Natural killer cell (primary cell): ENCODE measurements around the gene STARD3. TPM values are rescaled to one million over a fixed set of nuclear protein-coding genes. Genes with fewer than 3 reads are reported as not detected.

Experiments used
- ATAC-seq, 3 donors: fragments of 150-1000 bp in 2 of 3; fragments of 200-7000 bp in 1 of 3; cut with Tn5 transposase; 1 replicate in 1 of 3; 2 replicates in 2 of 3; pipeline ENCODE4 v1.10.0; 2021; ENCODE audit warnings: mild to moderate bottlenecking in 2 of 3, moderate library complexity in 2 of 3
- DNase-seq, 2 donors: peaks; one replicate each; pipeline versions ENCODE4 v3.0.0 to v3.0.0-alpha.2; 2013 to 2021; ENCODE audit warnings: mixed read lengths in 1 of 2
- H3K27ac ChIP-seq: one replicate; pipeline ENCODE4 v1.5.1; 2013; ENCODE audit warnings: mild to moderate bottlenecking, low read length
- H3K27me3 ChIP-seq: one replicate; pipeline ENCODE4 v1.6.1; 2013; ENCODE audit warnings: low read length; ENCODE audit not compliant: control insufficient read depth, insufficient read depth
- H3K36me3 ChIP-seq: one replicate; pipeline ENCODE4 v1.6.1; 2013; ENCODE audit warnings: low read length; ENCODE audit not compliant: control insufficient read depth, insufficient read depth
- H3K4me1 ChIP-seq: one replicate; pipeline ENCODE4 v1.6.1; 2013; ENCODE audit warnings: low read length; ENCODE audit not compliant: control insufficient read depth, insufficient read depth
- H3K4me3 ChIP-seq: one replicate; pipeline ENCODE4 v1.5.1; 2013; ENCODE audit warnings: low read length
- H3K9me3 ChIP-seq: one replicate; pipeline ENCODE4 v1.6.1; 2013; ENCODE audit warnings: low read length; ENCODE audit not compliant: control insufficient read depth, insufficient read depth
- H3K27ac Mint-ChIP-seq, 2 donors: one replicate each; pipeline ENCODE4 v1.8.0; 2022; ENCODE audit warnings: mild to moderate bottlenecking in 2 of 2, mixed read lengths in 2 of 2, moderate library complexity in 1 of 2
- H3K27me3 Mint-ChIP-seq, 2 donors: one replicate each; pipeline ENCODE4 v1.8.0; 2022; ENCODE audit warnings: low read depth in 2 of 2, mixed read lengths in 2 of 2
- H3K36me3 Mint-ChIP-seq: one replicate; pipeline ENCODE4 v1.8.0; 2022; ENCODE audit warnings: mixed read lengths
- H3K4me1 Mint-ChIP-seq, 2 donors: one replicate each; pipeline ENCODE4 v1.8.0; 2022; ENCODE audit warnings: mixed read lengths in 2 of 2
- H3K4me3 Mint-ChIP-seq: one replicate; pipeline ENCODE4 v1.8.0; 2022; ENCODE audit warnings: mild to moderate bottlenecking, moderate library complexity, mixed read lengths
- H3K9me3 Mint-ChIP-seq, 2 donors: one replicate each; pipeline ENCODE4 v1.8.0; 2022; ENCODE audit warnings: mixed read lengths in 2 of 2
- CTCF ChIP-seq: fragments of 200-600 bp; IDR thresholded peaks from one replicate; pipeline ENCODE4 v1.8.0; 2022; ENCODE audit warnings: antibody characterized with exemption
- WGBS: methylation state at CpG from one replicate; pipeline ENCODE4 v1.1.7; 2013; ENCODE audit warnings: missing lambda C conversion rate; ENCODE audit not compliant: insufficient coverage; 5-methylcytosine and 5-hydroxymethylcytosine counted together
- intact Hi-C: fragments of 100-400 bp; cut with micrococcal nuclease; formaldehyde crosslinking; loops from one replicate; pipeline ENCODE4 v1.14.2; 2022
- total RNA-seq, 4 donors: library from RNA; stranded (reverse); fragments of 120-200 nt in 1 of 4; gene quantifications; one replicate each; pipeline versions ENCODE4 v1.2.3 to v1.2.4, GENCODE V29; 2013 to 2022

Gene STARD3
- total RNA-seq, 3 donors from 2014 or later (not counting 1 experiment from before 2014, with no cell fraction given), result 97.1 to 115 (median 105) TPM

GRCh38 chr17:39669897-39670735 is 33.2 kb downstream of the STARD3 start:
- intact Hi-C loops, result loop anchor here (5.0 to 10.0 kb wide), 2 partner anchors 48 to 65 kb away; partner anchors contain the start of genes GRB7 and MIEN1
- Mint-ChIP-seq H3K36me3 (no peaks in the 10 kb centered on the region), H3K27me3 (no peaks in the 10 kb centered on the region), H3K4me3 (no peak overlapping the region), H3K4me1 (peaks cover 7 to 30% of the 10 kb centered on the region in 2 donors), H3K27ac (no peak overlapping the region), H3K9me3 (no peaks in the 10 kb centered on the region)
- Histone ChIP-seq H3K27ac (no peak overlapping the region), H3K4me1 (peaks cover 32% of the 10 kb centered on the region), H3K36me3 (no peaks in the 10 kb centered on the region), H3K9me3 (no peaks in the 10 kb centered on the region), H3K27me3 (peaks cover 5% of the 10 kb centered on the region), H3K4me3 (no peak overlapping the region)
- DNase-seq (no peak), ATAC-seq (no peak)
- 91% methylated on average over 22 of the region's 23 CpGs for WGBS
- TF ChIP-seq CTCF, result no peak

DNA sequence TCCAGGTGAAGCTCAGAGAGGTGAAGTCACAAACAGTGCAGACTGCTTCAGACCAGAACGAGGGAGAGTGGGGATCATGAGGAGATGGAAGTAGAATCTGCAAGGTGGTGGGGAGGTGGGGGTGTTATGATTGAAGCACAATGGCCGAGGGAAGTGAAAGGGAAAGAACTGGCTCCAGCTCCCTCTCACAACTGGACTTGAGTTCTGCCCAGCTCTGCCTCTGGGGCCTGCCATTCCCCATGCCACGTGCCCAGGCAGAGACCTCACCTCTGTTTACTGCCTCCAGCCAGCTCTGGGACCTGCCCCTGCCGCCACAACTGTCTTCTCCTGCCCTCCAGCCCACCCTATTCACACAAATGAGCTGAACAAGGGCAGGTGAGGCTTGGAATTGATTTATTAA is 33.8 kb downstream of the STARD3 start:
- no peaks in the 10 kb centered on the region for H3K9me3 Mint-ChIP-seq
- ATAC-seq, result no peak
- no peak for DNase-seq
- peaks cover 10 to 37% of the 10 kb centered on the region in 2 donors for H3K4me1 Mint-ChIP-seq
- H3K27me3 ChIP-seq, result peaks cover 5% of the 10 kb centered on the region
- 86% methylated on average over 4 of the region's 4 CpGs for WGBS
- intact Hi-C loops, result loop anchor here (10.0 kb wide), 1 partner anchor 64 kb away; the partner anchor contains the start of genes GRB7 and MIEN1
- H3K4me3 ChIP-seq, result no peak overlapping the region
- no peaks in the 10 kb centered on the region for H3K27me3 Mint-ChIP-seq
- peaks cover 38% of the 10 kb centered on the region for H3K4me1 ChIP-seq
- no peak overlapping the region for H3K27ac ChIP-seq
- H3K9me3 ChIP-seq, result no peaks in the 10 kb centered on the region
- H3K27ac Mint-ChIP-seq, result no peak overlapping the region
- no peaks in the 10 kb centered on the region for H3K36me3 Mint-ChIP-seq
- TF ChIP-seq CTCF, result no peak
- H3K4me3 Mint-ChIP-seq, result no peak overlapping the region
- H3K36me3 ChIP-seq, result no peaks in the 10 kb centered on the region

- peaks cover 47% of the 10 kb centered on the region for H3K4me1 ChIP-seq
- Mint-ChIP-seq H3K4me1 (peaks cover 21 to 45% of the 10 kb centered on the region in 2 donors), H3K9me3 (no peaks in the 10 kb centered on the region), H3K27ac (peak overlapping the region in 1 of 2 donors; percentile 24), H3K27me3 (no peaks in the 10 kb centered on the region), H3K4me3 (no peak overlapping the region), H3K36me3 (no peaks in the 10 kb centered on the region)
- H3K27ac ChIP-seq, result no peak overlapping the region
- TF ChIP-seq CTCF, result peak; percentile 12
- no peaks in the 10 kb centered on the region for H3K9me3 ChIP-seq
- no peak overlapping the region for H3K4me3 ChIP-seq
- H3K27me3 ChIP-seq, result peaks cover 3% of the 10 kb centered on the region
- DNase-seq (peak in 1 of 2 donors; percentile 36), ATAC-seq (no peak)
- no peaks in the 10 kb centered on the region for H3K36me3 ChIP-seq
- WGBS, result 59% methylated on average over 19 of the region's 19 CpGs
- intact Hi-C loops, result loop anchor here (10.0 kb wide), 1 partner anchor 63 kb away; the partner anchor contains the start of genes GRB7 and MIEN1
These were observed 34.9 kb downstream of the STARD3 start for GRCh38 chr17:39671651-39672521.
